ENCODE data around the gene CD14.

GRCh38 chr5:140600096-140600495 lies 32.9 kb downstream of the CD14 start:
- TF ChIP-seq FOXP2 (optimal IDR thresholded peaks at IDR 0.05; ENCODE audit: control extremely low read depth, extremely low read length, insufficient read depth) (no peak), POLR2AphosphoS5 (IDR thresholded peaks at IDR 0.05; ENCODE audit: borderline replicate concordance, low read depth, low read length) (no peak)

Measured in SK-N-MC (cell line).